Nephron (organoid): ENCODE results near the gene WDR7.

Source experiments
- H3K27ac Mint-ChIP-seq, 3 experiments: 2 replicates each; pipeline ENCODE4 v1.8.0; 2020; ENCODE audit warnings: mixed read lengths in 3 of 3, mild to moderate bottlenecking in 2 of 3, moderate library complexity in 1 of 3
- H3K27me3 Mint-ChIP-seq: 2 replicates; pipeline ENCODE4 v1.8.0; 2021; ENCODE audit warnings: low read depth, mild to moderate bottlenecking, moderate library complexity, mixed read lengths
- H3K36me3 Mint-ChIP-seq: 2 replicates; pipeline ENCODE4 v1.8.0; 2020; ENCODE audit warnings: low read depth, mixed read lengths
- H3K4me1 Mint-ChIP-seq: 2 replicates; pipeline ENCODE4 v1.8.0; 2020; ENCODE audit warnings: mixed read lengths
- H3K4me3 Mint-ChIP-seq, 3 experiments: 2 replicates each; pipeline ENCODE4 v1.8.0; 2020; ENCODE audit warnings: mild to moderate bottlenecking in 3 of 3, mixed read lengths in 3 of 3, moderate library complexity in 2 of 3
- H3K9me3 Mint-ChIP-seq: 2 replicates; pipeline ENCODE4 v1.8.0; 2020; ENCODE audit warnings: mixed read lengths
- TF ChIP-seq, protein P1 (sequence below), 3 experiments: fragments of 200-600 bp; sonication (generic); IDR thresholded peaks; one replicate each; pipeline ENCODE4 v1.5.0; 2021; ENCODE audit warnings: antibody characterized with exemption in 3 of 3; ENCODE audit not compliant: unreplicated experiment in 3 of 3

WDR7 gene

DNA sequence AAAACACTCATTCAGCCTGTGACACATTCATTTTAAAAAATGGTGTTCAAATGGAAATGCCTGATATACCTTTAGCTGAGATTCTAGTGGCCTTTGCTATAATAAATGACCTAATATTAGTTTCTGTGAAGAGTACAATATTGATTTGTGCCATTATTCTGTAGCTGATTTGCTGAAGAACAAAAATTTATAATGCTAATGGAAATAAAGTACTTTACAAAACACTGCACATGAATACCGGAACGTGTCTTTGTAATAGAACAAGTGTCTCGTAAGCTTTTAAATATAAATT lies 138.7 kb downstream of the WDR7 start:
- Mint-ChIP-seq H3K27ac (no peak overlapping the region), H3K4me1 (no peaks in the 10 kb centered on the region), H3K27me3 (no peaks in the 10 kb centered on the region), H3K36me3 (no peaks in the 10 kb centered on the region), H3K9me3 (no peaks in the 10 kb centered on the region), H3K4me3 (no peak overlapping the region)
- TF ChIP-seq, protein P1, sequence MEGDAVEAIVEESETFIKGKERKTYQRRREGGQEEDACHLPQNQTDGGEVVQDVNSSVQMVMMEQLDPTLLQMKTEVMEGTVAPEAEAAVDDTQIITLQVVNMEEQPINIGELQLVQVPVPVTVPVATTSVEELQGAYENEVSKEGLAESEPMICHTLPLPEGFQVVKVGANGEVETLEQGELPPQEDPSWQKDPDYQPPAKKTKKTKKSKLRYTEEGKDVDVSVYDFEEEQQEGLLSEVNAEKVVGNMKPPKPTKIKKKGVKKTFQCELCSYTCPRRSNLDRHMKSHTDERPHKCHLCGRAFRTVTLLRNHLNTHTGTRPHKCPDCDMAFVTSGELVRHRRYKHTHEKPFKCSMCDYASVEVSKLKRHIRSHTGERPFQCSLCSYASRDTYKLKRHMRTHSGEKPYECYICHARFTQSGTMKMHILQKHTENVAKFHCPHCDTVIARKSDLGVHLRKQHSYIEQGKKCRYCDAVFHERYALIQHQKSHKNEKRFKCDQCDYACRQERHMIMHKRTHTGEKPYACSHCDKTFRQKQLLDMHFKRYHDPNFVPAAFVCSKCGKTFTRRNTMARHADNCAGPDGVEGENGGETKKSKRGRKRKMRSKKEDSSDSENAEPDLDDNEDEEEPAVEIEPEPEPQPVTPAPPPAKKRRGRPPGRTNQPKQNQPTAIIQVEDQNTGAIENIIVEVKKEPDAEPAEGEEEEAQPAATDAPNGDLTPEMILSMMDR (IDR thresholded peaks at IDR 0.05; ENCODE audit: unreplicated experiment in 3 of 3) = peak in 1 of 3 experiments; percentile 3

DNA sequence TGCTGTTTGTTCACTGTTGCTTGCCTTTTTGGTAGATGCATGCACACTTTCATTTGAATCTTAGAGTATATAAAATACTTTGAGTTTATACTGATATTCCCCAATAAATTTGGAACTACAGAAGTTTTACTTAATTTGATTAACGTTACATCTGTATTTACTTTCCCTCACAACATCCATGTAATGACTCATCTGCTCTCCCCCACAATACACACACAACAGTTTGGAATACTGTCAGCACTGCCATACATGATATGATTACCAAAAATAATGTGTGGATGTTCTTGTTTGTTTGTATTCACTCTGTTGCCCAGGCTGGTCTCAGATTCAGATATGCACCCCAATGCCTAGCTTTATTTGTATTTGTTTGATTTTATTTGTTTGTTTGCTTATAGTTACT lies 144.2 kb downstream of the WDR7 start:
- Mint-ChIP-seq H3K9me3 (no peaks in the 10 kb centered on the region), H3K4me3 (no peak overlapping the region), H3K27me3 (no peaks in the 10 kb centered on the region), H3K36me3 (no peaks in the 10 kb centered on the region), H3K4me1 (peaks cover 5% of the 10 kb centered on the region), H3K27ac (no peak overlapping the region)
- TF ChIP-seq, protein P1 (IDR thresholded peaks at IDR 0.05; ENCODE audit: unreplicated experiment in 3 of 3) = no peak

DNA sequence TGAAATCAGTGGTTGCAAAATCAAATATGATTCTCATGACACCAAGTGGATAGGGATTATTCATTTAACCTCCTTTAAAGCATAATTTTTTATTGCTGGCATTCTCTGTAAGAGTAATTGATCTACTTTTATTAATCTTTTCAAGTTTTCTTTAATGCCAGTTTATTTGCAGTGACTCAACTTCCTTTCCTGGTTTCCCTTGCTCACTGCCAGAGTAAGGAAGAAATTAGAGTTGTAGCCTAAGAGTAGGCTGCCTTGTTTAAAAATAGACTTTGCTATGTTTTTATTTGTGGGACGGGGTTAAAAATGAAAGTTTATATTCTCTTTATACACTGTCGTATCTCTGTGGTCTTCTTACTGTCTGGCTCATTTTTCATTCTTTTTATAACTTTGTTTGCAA lies 148.6 kb downstream of the WDR7 start:
- Mint-ChIP-seq H3K4me1 (peaks cover 5% of the 10 kb centered on the region), H3K9me3 (no peaks in the 10 kb centered on the region), H3K4me3 (no peak overlapping the region), H3K27ac (no peak overlapping the region), H3K27me3 (no peaks in the 10 kb centered on the region), H3K36me3 (no peaks in the 10 kb centered on the region)
- TF ChIP-seq, protein P1 (IDR thresholded peaks at IDR 0.05; ENCODE audit: unreplicated experiment in 3 of 3) = no peak

DNA sequence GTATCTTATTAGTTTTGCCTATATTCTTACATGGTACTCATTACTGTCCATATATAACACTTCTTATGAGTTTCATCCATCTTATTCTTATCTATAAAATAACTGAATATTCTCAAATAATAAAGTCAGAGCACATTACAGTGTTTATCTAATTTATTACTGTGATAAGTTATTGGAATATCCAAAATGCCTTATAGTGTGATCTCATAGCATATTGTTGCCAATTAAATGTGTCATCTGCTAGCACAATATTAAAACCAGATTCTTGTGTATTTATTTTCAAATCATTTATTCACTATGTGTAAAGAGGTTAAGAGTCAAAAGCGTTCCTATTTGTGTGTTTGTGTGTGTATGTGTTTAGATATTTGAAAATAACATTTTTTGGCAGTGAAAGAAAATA lies 151.9 kb downstream of the WDR7 start:
- no peaks in the 10 kb centered on the region for H3K36me3 Mint-ChIP-seq
- H3K27ac Mint-ChIP-seq = no peak overlapping the region
- no peaks in the 10 kb centered on the region for H3K9me3 Mint-ChIP-seq
- H3K4me1 Mint-ChIP-seq = peaks cover 5% of the 10 kb centered on the region
- H3K27me3 Mint-ChIP-seq = no peaks in the 10 kb centered on the region
- TF ChIP-seq, protein P1 (IDR thresholded peaks at IDR 0.05; ENCODE audit: unreplicated experiment in 3 of 3) = no peak
- H3K4me3 Mint-ChIP-seq = no peak overlapping the region

DNA sequence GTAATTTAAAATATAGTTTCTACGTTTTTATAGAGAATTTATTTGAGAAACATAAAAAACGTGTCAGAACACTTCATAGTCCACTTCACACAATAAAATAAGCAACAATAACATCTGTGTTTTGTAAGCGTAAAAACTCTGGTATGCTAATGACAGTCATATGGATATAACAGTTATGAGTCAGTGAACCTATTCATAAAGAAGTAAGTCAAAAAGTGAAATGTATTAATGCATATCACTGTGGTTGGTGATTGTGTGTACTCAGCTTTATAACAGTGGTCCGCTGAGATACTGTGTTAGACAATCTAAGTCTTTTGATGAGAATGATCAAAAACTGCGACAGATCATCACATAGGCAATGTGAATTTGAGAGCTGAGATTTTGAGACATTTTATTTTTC lies 153.2 kb downstream of the WDR7 start:
- Mint-ChIP-seq H3K27me3 (no peaks in the 10 kb centered on the region), H3K4me3 (no peak overlapping the region), H3K4me1 (peaks cover 5% of the 10 kb centered on the region), H3K36me3 (no peaks in the 10 kb centered on the region), H3K9me3 (no peaks in the 10 kb centered on the region), H3K27ac (no peak overlapping the region)
- TF ChIP-seq, protein P1 (IDR thresholded peaks at IDR 0.05; ENCODE audit: unreplicated experiment in 3 of 3) = no peak

DNA sequence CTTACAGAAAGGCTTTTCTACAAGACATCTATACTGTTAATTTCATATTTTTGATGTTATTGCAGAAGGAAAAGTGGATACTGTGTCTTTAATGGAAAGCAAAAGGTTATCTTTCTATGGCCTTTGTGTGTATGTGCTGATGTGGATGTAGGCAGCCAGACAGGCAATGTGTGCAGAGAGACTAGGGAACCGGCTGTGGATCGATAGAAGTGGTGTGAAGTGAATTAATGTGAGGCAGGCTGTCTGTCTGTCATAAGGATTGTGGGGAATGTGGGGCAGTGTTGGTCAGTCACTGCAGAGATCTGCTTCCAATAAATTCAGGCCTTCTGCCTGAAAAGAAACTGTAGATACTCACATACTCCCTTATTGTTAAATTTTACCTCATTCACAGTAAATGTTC lies 156.7 kb downstream of the WDR7 start:
- Mint-ChIP-seq H3K9me3 (no peaks in the 10 kb centered on the region), H3K27ac (no peak overlapping the region), H3K36me3 (no peaks in the 10 kb centered on the region), H3K27me3 (no peaks in the 10 kb centered on the region), H3K4me1 (no peaks in the 10 kb centered on the region), H3K4me3 (no peak overlapping the region)
- TF ChIP-seq, protein P1 (IDR thresholded peaks at IDR 0.05; ENCODE audit: unreplicated experiment in 3 of 3) = no peak
